Right lobe of liver (tissue), 4 donors: ENCODE measurements around the gene ENPP6.
A peak's percentile ranks its signal among the peaks of the same experiment; 100 is the strongest.

ENCODE experiments used
- CTCF ChIP-seq, 4 donors: fragments of 200-600 bp in 3 of 4; fragments of 450-650 bp in 1 of 4; IDR thresholded peaks; one replicate each; pipeline versions ENCODE4 v1.5.1 to v1.8.0; 2016 to 2022; ENCODE audit warnings: antibody characterized with exemption in 4 of 4, mild to moderate bottlenecking in 2 of 4
- POLR2A ChIP-seq: fragments of 450-650 bp; IDR thresholded peaks from one replicate; pipeline ENCODE4 v1.6.1; 2017; ENCODE audit warnings: antibody characterized with exemption, mild to moderate bottlenecking
- donor health status: DM: no; HTN: no; CAD: no.
- donor health status: DM: no; HTN: no; CAD: no.
- donor health status: DM: no; HTN: yes; CAD: no.

DNA sequence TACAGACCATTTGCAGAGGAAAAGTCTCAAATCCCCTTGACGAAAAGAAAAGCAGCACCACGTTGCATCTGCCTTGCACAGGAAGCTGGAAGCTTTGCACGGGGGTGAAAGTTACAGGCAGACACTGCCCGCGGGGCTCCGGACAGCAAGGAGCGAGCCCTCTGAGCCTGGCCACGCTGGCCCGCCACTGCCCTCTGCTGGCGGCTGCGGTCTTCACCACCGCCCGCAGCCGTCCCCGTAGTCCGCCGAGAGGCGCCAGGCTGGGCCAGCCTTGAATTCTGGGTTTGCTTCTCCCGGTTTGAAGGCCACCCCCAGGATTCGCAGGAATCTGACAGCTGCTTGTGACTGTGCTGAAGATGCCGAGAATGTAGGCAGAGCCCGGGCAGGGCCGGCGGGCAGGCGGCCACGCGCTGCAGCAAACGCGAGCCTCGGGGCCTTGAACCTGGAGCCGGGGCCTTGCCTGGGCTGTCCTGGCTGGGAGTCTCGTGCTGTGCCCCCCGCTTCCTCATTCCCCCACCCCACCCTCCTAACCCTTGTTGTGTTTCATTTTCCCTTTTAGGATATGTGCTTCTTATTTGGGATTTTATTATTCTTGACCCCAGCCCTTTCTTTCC lies 49.2 kb downstream of the ENPP6 start:
- TF ChIP-seq CTCF (IDR thresholded peaks at IDR 0.05) (peak; percentile 88 to 97 (median 93)), POLR2A (no peak)
